HEK293 (cell line): ENCODE data around the gene GREB1L.

Experiments
- CTCF ChIA-PET: fragments of 350-600 bp; formaldehyde crosslinking; extraction: SDS; loops from one replicate; lab custom pipeline; 2021; ENCODE audit warnings: antibody characterized with exemption; lab: Yijun Ruan, JAX
- POLR2A ChIA-PET: fragments of 300-600 bp; formaldehyde crosslinking; extraction: SDS; loops from one replicate; lab custom pipeline; 2020; ENCODE audit warnings: antibody characterized with exemption, inconsistent platforms; lab: Yijun Ruan, JAX
- H3K27ac ChIP-seq: fragments of 200-500 bp; sonication (Bioruptor generic); 2 replicates; pipeline ENCODE4 v1.5.1; 2014; ENCODE audit warnings: low read depth, low read length, control low read depth, inconsistent platforms; ENCODE audit errors: extremely low read depth
- H3K36me3 ChIP-seq, 2 experiments: fragments of 200-500 bp in 1 of 2; sonication (Bioruptor generic) in 1 of 2; 1 replicate in 1 of 2; 2 replicates in 1 of 2; pipeline ENCODE4 v1.5.1; 2014 to 2017; ENCODE audit warnings: inconsistent platforms in 2 of 2, low read length in 2 of 2; ENCODE audit not compliant: control insufficient read depth in 2 of 2, insufficient read depth in 1 of 2
- H3K4me1 ChIP-seq: fragments of 200-500 bp; sonication (Bioruptor generic); 2 replicates; pipeline ENCODE4 v1.5.1; 2014; ENCODE audit warnings: mild to moderate bottlenecking, low read length, inconsistent platforms; ENCODE audit not compliant: control insufficient read depth, insufficient read depth
- H3K4me3 ChIP-seq: 2 replicates; pipeline ENCODE4 v1.5.1; 2011; ENCODE audit warnings: low read depth, mild to moderate bottlenecking, control low read depth, low read length, moderate library complexity
- H3K9me3 ChIP-seq: fragments of 200-500 bp; sonication (Bioruptor generic); 2 replicates; pipeline ENCODE4 v1.5.1; 2014; ENCODE audit warnings: low read depth, low read length, inconsistent platforms; ENCODE audit not compliant: control insufficient read depth, insufficient read depth
- BCL11B ChIP-seq: fragments of 450-650 bp; formaldehyde crosslinking; IDR thresholded peaks from 2 replicates; pipeline ENCODE4 v1.5.1; 2016; ENCODE audit warnings: low read depth, missing biosample characterization, missing genetic modification characterization
- GLIS2 ChIP-seq: fragments of 450-650 bp; formaldehyde crosslinking; IDR thresholded peaks from 2 replicates; pipeline ENCODE4 v1.5.1; 2016; ENCODE audit warnings: missing biosample characterization, missing genetic modification characterization
- IKZF3 ChIP-seq: fragments of 450-650 bp; IDR thresholded peaks from 2 replicates; pipeline ENCODE4 v1.5.0; 2018; ENCODE audit warnings: missing biosample characterization, mild to moderate bottlenecking, missing genetic modification characterization, moderate library complexity
- KLF10 ChIP-seq: fragments of 450-650 bp; IDR thresholded peaks from 2 replicates; pipeline ENCODE4 v1.5.1; 2018; ENCODE audit warnings: missing biosample characterization, mild to moderate bottlenecking, missing genetic modification characterization
- KLF8 ChIP-seq: fragments of 450-650 bp; formaldehyde crosslinking; IDR thresholded peaks from 2 replicates; pipeline ENCODE4 v1.5.1; 2016; ENCODE audit warnings: missing biosample characterization, missing genetic modification characterization
- PRDM4 ChIP-seq: fragments of 450-650 bp; formaldehyde crosslinking; IDR thresholded peaks from 2 replicates; pipeline ENCODE4 v1.5.1; 2017; ENCODE audit warnings: missing biosample characterization, missing genetic modification characterization
- SCRT2 ChIP-seq: fragments of 450-650 bp; formaldehyde crosslinking; IDR thresholded peaks from 2 replicates; pipeline ENCODE4 v1.5.1; 2016; ENCODE audit warnings: missing biosample characterization, missing genetic modification characterization
- SP2 ChIP-seq: fragments of 450-650 bp; formaldehyde crosslinking; IDR thresholded peaks from 2 replicates; pipeline ENCODE4 v1.5.1; 2016; ENCODE audit warnings: missing biosample characterization, missing genetic modification characterization
- TRIM28 ChIP-seq: IDR thresholded peaks from 2 replicates; pipeline ENCODE4 v1.6.1; 2011; ENCODE audit warnings: low read length, control low read depth, borderline replicate concordance
- ZBTB17 ChIP-seq: fragments of 450-650 bp; formaldehyde crosslinking; IDR thresholded peaks from 2 replicates; pipeline ENCODE4 v1.5.1; 2016; ENCODE audit warnings: missing biosample characterization, missing genetic modification characterization
- ZBTB20 ChIP-seq: fragments of 450-650 bp; formaldehyde crosslinking; IDR thresholded peaks from 2 replicates; pipeline ENCODE4 v1.5.1; 2016; ENCODE audit warnings: missing biosample characterization, missing genetic modification characterization
- ZBTB21 ChIP-seq: fragments of 450-650 bp; formaldehyde crosslinking; IDR thresholded peaks from 2 replicates; pipeline ENCODE4 v1.5.1; 2017; ENCODE audit warnings: missing biosample characterization, missing genetic modification characterization
- ZFP37 ChIP-seq: fragments of 450-650 bp; formaldehyde crosslinking; IDR thresholded peaks from 2 replicates; pipeline ENCODE4 v1.5.1; 2016; ENCODE audit warnings: missing biosample characterization, missing genetic modification characterization
- ZNF121 ChIP-seq: fragments of 450-650 bp; formaldehyde crosslinking; IDR thresholded peaks from 2 replicates; pipeline ENCODE4 v1.5.1; 2016; ENCODE audit warnings: missing biosample characterization, missing genetic modification characterization
- ZNF140 ChIP-seq: fragments of 450-650 bp; formaldehyde crosslinking; IDR thresholded peaks from 2 replicates; pipeline ENCODE4 v1.5.1; 2016; ENCODE audit warnings: missing biosample characterization, missing genetic modification characterization
- ZNF175 ChIP-seq: fragments of 450-650 bp; formaldehyde crosslinking; IDR thresholded peaks from 2 replicates; pipeline ENCODE4 v1.5.1; 2016; ENCODE audit warnings: missing biosample characterization, missing genetic modification characterization
- ZNF202 ChIP-seq: fragments of 450-650 bp; formaldehyde crosslinking; IDR thresholded peaks from 2 replicates; pipeline ENCODE4 v1.5.1; 2016; ENCODE audit warnings: missing biosample characterization, missing genetic modification characterization, borderline replicate concordance
- ZNF223 ChIP-seq: fragments of 450-650 bp; formaldehyde crosslinking; IDR thresholded peaks from 2 replicates; pipeline ENCODE4 v1.5.1; 2016; ENCODE audit warnings: missing biosample characterization, missing genetic modification characterization
- ZNF391 ChIP-seq: fragments of 450-650 bp; formaldehyde crosslinking; IDR thresholded peaks from 2 replicates; pipeline ENCODE4 v1.5.1; 2016; ENCODE audit warnings: low read depth, missing biosample characterization, missing genetic modification characterization, borderline replicate concordance
- ZNF514 ChIP-seq: fragments of 450-650 bp; formaldehyde crosslinking; IDR thresholded peaks from 2 replicates; pipeline ENCODE4 v1.5.1; 2016; ENCODE audit warnings: missing biosample characterization, missing genetic modification characterization
- ZNF621 ChIP-seq: fragments of 450-650 bp; formaldehyde crosslinking; IDR thresholded peaks from 2 replicates; pipeline ENCODE4 v1.5.1; 2017; ENCODE audit warnings: missing biosample characterization, missing genetic modification characterization
- ZNF629 ChIP-seq: fragments of 450-650 bp; formaldehyde crosslinking; IDR thresholded peaks from 2 replicates; pipeline ENCODE4 v1.5.1; 2017; ENCODE audit warnings: missing biosample characterization, missing genetic modification characterization
- ZNF654 ChIP-seq: fragments of 450-650 bp; formaldehyde crosslinking; IDR thresholded peaks from 2 replicates; pipeline ENCODE4 v1.5.1; 2016; ENCODE audit warnings: low read depth, missing biosample characterization, missing genetic modification characterization
- TF ChIP-seq, protein P1 (sequence below): fragments of 450-650 bp; formaldehyde crosslinking; IDR thresholded peaks from 2 replicates; pipeline ENCODE4 v1.5.1; 2016; ENCODE audit warnings: missing biosample characterization, missing genetic modification characterization, low read depth
- TF ChIP-seq, protein P2 (sequence below): fragments of 450-650 bp; formaldehyde crosslinking; IDR thresholded peaks from 2 replicates; pipeline ENCODE4 v1.5.0; 2017; ENCODE audit warnings: missing biosample characterization, missing genetic modification characterization, borderline replicate concordance

Gene GREB1L

GRCh38 chr18:21484851-21485636 lies 243.0 kb downstream of the GREB1L start (continued):
- TF ChIP-seq ZBTB21 (tag by site-specific recombination): no peak
- peak; percentile 82 for TF ChIP-seq TRIM28
- TF ChIP-seq ZNF223 (tag by site-specific recombination): no peak
- no peak for TF ChIP-seq ZNF175 (tag by site-specific recombination)
- no peak for TF ChIP-seq KLF8 (tag by site-specific recombination)
- no peak for TF ChIP-seq ZNF202
- TF ChIP-seq KLF10 (tag by site-specific recombination): no peak
- peak; percentile 25; the same call in 1 of the 2 replicates for TF ChIP-seq ZBTB17 (tag by site-specific recombination)
- TF ChIP-seq ZFP37 (tag by site-specific recombination): no peak
- TF ChIP-seq ZNF629 (tag by site-specific recombination): peak; percentile 32; the same call in 1 of the 2 replicates
- TF ChIP-seq ZNF621 (tag by site-specific recombination): no peak
- TF ChIP-seq, protein P1, sequence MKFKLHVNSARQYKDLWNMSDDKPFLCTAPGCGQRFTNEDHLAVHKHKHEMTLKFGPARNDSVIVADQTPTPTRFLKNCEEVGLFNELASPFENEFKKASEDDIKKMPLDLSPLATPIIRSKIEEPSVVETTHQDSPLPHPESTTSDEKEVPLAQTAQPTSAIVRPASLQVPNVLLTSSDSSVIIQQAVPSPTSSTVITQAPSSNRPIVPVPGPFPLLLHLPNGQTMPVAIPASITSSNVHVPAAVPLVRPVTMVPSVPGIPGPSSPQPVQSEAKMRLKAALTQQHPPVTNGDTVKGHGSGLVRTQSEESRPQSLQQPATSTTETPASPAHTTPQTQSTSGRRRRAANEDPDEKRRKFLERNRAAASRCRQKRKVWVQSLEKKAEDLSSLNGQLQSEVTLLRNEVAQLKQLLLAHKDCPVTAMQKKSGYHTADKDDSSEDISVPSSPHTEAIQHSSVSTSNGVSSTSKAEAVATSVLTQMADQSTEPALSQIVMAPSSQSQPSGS: no peak

DNA sequence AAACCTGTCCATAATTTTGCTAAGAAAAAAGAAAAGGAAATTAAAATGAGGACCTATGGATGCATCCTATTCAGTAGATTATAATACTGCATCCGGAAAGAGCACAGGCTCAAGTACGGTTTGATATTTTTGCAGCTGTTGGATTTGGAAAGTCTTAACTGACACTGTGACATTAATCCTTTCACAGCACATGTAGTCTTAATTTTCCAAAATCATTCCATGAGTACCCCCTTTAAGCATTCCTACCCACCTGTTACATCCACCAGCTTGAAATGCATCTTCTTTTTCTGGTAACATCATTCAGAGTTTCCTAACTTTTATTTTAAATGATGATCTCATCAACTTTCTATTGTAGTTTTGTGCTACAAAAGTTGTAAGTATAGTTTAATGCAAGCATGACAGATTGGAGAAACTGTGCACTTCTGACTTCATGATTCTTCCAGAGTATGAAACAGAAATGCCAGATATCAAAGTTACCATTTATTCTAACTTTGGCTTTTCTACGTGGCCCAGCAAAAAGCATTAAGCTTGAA lies 244.9 kb downstream of the GREB1L start:
- Histone ChIP-seq H3K27ac (no peak overlapping the region), H3K36me3 (peaks cover 0 to 13% of the 10 kb centered on the region in 2 experiments; a peak in 1 of 3 replicates), H3K9me3 (no peaks in the 10 kb centered on the region), H3K4me1 (peaks cover 5% of the 10 kb centered on the region; the same call in 1 of the 2 replicates), H3K4me3 (no peak overlapping the region)
- peak; percentile 50; the same call in 1 of the 2 replicates for TF ChIP-seq SCRT2 (tag by site-specific recombination)
- no peak for TF ChIP-seq ZNF514
- TF ChIP-seq ZNF121 (tag by site-specific recombination): no peak
- TF ChIP-seq SP2 (tag by site-specific recombination): no peak
- no peak for TF ChIP-seq IKZF3 (tag by site-specific recombination)
- TF ChIP-seq GLIS2: no peak
- CTCF ChIA-PET: interaction anchor here (0.5 to 1.9 kb wide), 8 partner anchors 9 to 296 kb away, joined by 3 to 7 read pairs (median 4); no protein-coding TSS in a partner anchor
- POLR2A ChIA-PET: no interaction called here

DNA sequence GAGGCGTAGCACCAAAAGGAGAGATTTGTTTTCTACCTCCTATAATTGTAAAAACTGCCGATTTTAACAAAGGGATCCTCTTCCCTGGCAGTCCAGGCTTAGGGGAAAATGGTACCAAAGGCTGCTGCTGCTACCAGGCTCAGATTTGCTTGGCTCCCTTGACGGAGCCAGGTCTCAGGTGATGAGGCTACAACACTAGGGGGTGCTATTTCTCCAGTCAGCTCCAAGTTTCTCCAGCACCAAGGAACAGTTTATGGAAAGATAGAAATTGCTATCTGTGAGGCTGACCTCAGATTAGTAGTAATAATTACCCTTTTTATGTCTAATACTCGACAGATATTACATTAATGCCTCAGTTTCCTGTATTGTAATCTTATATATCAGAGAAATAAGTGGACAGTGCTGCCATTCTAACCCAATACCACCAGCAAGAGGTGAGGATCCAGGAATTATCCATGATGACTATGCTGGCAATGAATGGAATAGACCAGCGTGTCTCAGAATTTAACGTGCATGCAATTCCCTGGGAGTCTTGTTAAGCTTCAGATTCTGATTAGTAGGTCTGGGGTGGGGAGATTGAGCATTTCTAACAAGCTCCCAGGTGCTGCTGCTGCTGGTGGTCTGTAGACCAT lies 247.2 kb downstream of the GREB1L start:
- H3K9me3 ChIP-seq: no peaks in the 10 kb centered on the region
- ChIA-PET CTCF (interaction anchor here (0.6 to 2.8 kb wide), 31 partner anchors 9 to 1268 kb away, joined by 3 to 12 read pairs (median 3); partner anchors contain the start of gene ESCO1), POLR2A (interaction anchor here (1.8 kb wide), 1 partner anchor 112 kb away, joined by 7 read pairs; the partner anchor contains the start of gene ESCO1)
- no peak overlapping the region for H3K4me3 ChIP-seq
- peaks cover 0 to 13% of the 10 kb centered on the region in 2 experiments; a peak in 1 of 3 replicates for H3K36me3 ChIP-seq
- H3K4me1 ChIP-seq: peaks cover 5% of the 10 kb centered on the region; the same call in 1 of the 2 replicates
- TF ChIP-seq ZNF654 (tag by site-specific recombination) (peak; percentile 83), BCL11B (tag by site-specific recombination) (no peak), ZNF391 (tag by site-specific recombination) (no peak), IKZF3 (tag by site-specific recombination) (0 out of 2 replicates have a peak, but pooled peaks have one; percentile 56), ZBTB20 (tag by site-specific recombination) (no peak), ZNF140 (tag by site-specific recombination) (no peak), PRDM4 (tag by site-specific recombination) (no peak)
- TF ChIP-seq, protein P2, sequence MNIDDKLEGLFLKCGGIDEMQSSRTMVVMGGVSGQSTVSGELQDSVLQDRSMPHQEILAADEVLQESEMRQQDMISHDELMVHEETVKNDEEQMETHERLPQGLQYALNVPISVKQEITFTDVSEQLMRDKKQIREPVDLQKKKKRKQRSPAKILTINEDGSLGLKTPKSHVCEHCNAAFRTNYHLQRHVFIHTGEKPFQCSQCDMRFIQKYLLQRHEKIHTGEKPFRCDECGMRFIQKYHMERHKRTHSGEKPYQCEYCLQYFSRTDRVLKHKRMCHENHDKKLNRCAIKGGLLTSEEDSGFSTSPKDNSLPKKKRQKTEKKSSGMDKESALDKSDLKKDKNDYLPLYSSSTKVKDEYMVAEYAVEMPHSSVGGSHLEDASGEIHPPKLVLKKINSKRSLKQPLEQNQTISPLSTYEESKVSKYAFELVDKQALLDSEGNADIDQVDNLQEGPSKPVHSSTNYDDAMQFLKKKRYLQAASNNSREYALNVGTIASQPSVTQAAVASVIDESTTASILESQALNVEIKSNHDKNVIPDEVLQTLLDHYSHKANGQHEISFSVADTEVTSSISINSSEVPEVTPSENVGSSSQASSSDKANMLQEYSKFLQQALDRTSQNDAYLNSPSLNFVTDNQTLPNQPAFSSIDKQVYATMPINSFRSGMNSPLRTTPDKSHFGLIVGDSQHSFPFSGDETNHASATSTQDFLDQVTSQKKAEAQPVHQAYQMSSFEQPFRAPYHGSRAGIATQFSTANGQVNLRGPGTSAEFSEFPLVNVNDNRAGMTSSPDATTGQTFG (tag by site-specific recombination): no peak
- TF ChIP-seq, all 188 proteins: peak for 2
- no peak overlapping the region for H3K27ac ChIP-seq
